ENCODE measurements around the gene GGTLC2.
"Not testable (repeated sequence)": the region's sequence is repeated elsewhere in the genome, so short reads cannot be mapped to it uniquely, and the experiment has no call there.

The GGTLC2 gene

DNA sequence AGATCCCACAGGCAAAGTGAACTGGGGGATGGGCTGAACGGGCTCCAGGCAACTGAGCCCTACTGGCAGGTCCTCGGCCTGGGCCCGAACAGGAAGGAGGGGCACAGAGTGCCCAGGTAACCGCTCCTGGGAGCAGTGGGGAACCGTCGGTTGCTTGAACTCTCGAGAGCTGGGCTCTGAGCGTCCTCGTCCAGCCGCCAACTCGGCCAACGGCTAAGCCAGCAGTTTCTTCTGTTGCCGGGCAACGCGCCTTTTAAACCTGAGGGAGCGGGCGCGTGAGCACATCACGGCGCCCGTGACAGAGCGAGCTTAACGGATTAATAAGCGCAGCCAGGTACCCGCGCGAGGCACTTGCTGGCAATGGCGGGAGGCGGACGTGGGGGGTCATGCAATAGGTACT is at the start of gene GGTLC2:
Gene GGTLC2, plus strand, starts transcription at position 301 of the 400 bp plus-strand sequence. CDS start 1,732 bp downstream, outside the sequence.
- not testable (repeated sequence) for DNase-seq (ENCODE audit: low read depth)

GRCh38 chr22:22595001-22595835 is 49.2 kb upstream of the GGTLC2 start:
- no peak for DNase-seq (ENCODE audit: low read depth)

GRCh38 chr22:22598144-22598543 is 46.3 kb upstream of the GGTLC2 start:
- DNase-seq (ENCODE audit: low read depth) = no peak

GRCh38 chr22:22599248-22599647 is 45.2 kb upstream of the GGTLC2 start:
- DNase-seq (ENCODE audit: low read depth) = no peak

GRCh38 chr22:22600531-22601261 is 43.7 kb upstream of the GGTLC2 start:
- DNase-seq (ENCODE audit: low read depth) = no peak

GRCh38 chr22:22603470-22603947 is 40.9 kb upstream of the GGTLC2 start:
- no peak for DNase-seq (ENCODE audit: low read depth)

- no peak for DNase-seq (ENCODE audit: low read depth)
Measured at GRCh38 chr22:22604326-22605073, 39.9 kb upstream of the GGTLC2 start.

DNA sequence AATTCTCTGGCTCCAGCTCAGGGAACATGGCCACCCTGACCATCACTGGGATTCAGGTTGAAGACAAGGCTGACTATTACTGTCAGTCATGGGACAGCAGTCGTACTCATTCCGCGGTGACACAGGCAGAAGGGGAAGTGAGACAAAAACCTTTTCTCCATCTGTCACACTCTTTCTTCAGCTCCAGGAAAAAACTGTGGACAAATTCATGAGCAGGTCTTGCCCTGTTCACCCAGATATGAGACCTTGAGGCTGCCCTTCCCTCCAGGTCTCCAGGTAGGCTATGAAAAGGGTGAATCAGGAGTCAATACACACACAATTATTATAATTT is 39.4 kb upstream of the GGTLC2 start:
- DNase-seq (ENCODE audit: low read depth) = no peak

DNA sequence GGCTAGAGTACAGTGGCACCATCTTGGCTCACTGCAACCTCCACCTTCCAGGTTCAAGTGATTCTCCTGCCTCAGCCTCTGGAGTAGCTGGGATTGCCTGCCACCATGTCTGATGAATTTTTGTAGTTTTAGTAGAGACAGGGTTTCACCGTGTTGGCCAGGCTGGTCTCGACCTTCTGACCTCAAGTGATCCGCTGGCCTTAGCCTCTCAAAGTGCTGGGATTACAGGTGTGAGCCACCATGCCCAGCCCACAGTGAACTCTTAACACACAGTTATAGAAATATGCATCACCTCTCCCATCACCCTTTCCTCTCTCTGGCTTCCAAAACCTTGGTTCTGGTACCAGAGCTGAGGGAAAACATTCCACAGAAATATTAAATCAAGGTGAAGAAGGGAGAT is 36.4 kb upstream of the GGTLC2 start:
- not testable (repeated sequence) for DNase-seq (ENCODE audit: low read depth)

GRCh38 chr22:22609291-22609690 is 35.1 kb upstream of the GGTLC2 start:
- no peak for DNase-seq (ENCODE audit: low read depth)

GRCh38 chr22:22612516-22612915 is 31.9 kb upstream of the GGTLC2 start:
- DNase-seq (ENCODE audit: low read depth) = no peak

- DNase-seq (ENCODE audit: low read depth) = no peak
Measured at GRCh38 chr22:22614065-22614464, 30.3 kb upstream of the GGTLC2 start.

GRCh38 chr22:22616636-22617035 is 27.8 kb upstream of the GGTLC2 start:
- no peak for DNase-seq (ENCODE audit: low read depth)

GRCh38 chr22:22618448-22618847 is 26.0 kb upstream of the GGTLC2 start:
- DNase-seq (ENCODE audit: low read depth) = no peak

GRCh38 chr22:22618923-22619322 is 25.5 kb upstream of the GGTLC2 start:
- no peak for DNase-seq (ENCODE audit: low read depth)

GRCh38 chr22:22619765-22620414 is 24.5 kb upstream of the GGTLC2 start:
- DNase-seq (ENCODE audit: low read depth) = no peak

DNA sequence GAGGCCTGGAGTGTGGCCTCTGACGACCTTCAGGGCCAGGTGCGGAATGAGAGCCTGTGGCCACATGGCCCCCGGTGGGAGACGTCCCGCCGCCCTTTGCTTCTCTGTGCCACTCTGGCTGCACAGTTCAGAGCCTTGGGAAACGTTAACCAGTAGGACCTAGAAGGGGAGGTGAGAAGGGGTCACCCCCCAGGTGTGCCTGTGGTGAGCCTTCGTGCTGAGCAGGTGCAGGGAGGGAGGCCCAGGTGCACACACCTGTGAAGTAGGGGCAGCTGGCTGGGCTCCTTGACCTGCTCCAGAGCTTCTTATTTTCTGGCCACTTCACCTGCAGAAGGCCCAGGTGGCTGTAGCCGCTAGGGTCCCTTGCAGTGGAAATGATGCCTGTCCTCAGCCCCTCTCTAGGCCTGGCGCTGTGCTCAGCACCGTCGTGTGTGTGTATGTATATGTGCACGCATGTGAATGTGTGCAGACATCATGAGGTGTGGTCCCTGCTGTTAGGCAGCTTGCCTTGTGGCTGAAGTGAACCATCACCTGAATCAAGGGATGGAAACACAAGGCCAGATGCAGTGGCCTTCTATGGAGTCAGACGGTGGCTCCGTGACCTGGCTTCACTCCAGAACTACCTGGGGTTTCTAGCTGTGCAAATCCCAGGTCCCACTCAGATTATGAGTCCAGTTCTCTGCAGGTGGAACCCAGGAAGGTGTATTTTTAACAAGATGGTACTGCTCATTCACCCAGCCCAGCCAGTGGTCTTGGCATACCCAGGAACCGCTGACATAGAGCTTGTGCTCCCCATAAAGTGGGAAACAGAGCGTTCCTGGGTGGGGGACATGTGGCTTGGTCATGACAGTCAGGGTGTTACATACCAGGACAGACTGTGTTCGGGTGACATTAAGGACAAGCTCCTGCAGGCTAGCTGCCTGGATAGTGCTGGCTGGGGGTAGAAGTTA is 15.6 kb upstream of the GGTLC2 start:
- DNase-seq (ENCODE audit: low read depth) = not testable (repeated sequence)

DNA sequence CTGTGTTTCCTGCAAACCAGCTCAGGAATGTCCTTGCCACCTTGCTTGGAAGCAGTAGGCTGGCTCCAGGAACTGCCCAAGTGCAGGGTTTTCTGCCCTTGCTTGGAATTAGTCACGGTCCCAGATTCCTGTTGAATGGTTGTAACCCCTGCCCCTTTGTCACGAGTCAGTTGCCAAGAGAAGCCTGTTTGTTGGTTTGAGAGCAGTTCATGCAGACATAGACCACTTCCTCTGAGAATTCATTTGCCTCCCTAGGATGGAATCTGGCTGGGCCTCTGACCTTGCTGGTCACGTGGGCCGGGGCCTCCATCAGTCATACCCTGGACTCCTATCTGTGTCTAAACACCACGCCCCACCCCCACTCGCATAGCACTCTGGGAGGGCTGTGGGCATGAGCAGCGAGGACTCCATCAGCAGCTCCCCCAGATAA is 13.2 kb upstream of the GGTLC2 start:
- DNase-seq (ENCODE audit: low read depth) = not testable (repeated sequence)

DNA sequence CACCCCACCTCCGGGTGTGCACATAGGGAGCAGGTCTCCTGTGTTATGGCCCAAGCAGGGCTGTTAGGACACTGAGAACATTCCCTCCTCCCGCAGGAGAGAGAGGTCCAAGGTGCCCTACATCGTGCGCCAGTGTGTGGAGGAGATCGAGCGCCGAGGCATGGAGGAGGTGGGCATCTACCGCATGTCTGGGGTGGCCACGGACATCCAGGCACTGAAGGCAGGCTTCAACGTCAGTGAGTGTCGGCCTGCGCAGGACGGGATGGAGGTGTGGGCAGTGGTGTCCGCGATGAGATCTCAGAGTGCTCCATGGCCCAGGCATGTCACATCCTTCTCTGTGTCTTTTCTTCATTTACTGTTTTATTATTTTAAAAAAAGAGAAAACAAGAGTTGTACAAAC is 12.2 kb upstream of the GGTLC2 start:
- not testable (repeated sequence) for DNase-seq (ENCODE audit: low read depth)

- not testable (repeated sequence) for DNase-seq (ENCODE audit: low read depth)
Measured at GRCh38 chr22:22633533-22633932, 10.9 kb upstream of the GGTLC2 start.

GRCh38 chr22:22636260-22636659 is 8.2 kb upstream of the GGTLC2 start:
- DNase-seq (ENCODE audit: low read depth) = not testable (repeated sequence)

All from CMK (cell line).